Panc1 (cell line): ENCODE results near the gene XRCC6. TPM values are rescaled to one million over a fixed set of nuclear protein-coding genes. Genes with fewer than 3 reads are reported as not detected.

Experiments
- ATAC-seq: fragments of 200-7000 bp; cut with Tn5 transposase; 2 replicates; pipeline ENCODE4 v1.9.1; 2020; ENCODE audit warnings: mild to moderate bottlenecking, moderate library complexity
- BruUV-seq: library from RNA; stranded (reverse); fragments of 400-500 nt; replicated peaks from 2 replicates; lab custom pipeline; 2021; lab: Mats Ljungman, UMichigan
- CTCF ChIA-PET: fragments of 300-600 bp; sonication (Branson Sonifier 250); formaldehyde crosslinking; loops from one replicate; lab custom pipeline; 2022; ENCODE audit warnings: antibody characterized with exemption; lab: Charles Lee
- POLR2A ChIA-PET: fragments of 300-600 bp; sonication (Branson Sonifier 250); formaldehyde crosslinking; loops from one replicate; lab custom pipeline; 2022; ENCODE audit warnings: antibody characterized with exemption; lab: Charles Lee
- DNase-seq: peaks from one replicate; pipeline ENCODE4 v3.0.0-alpha.2; 2010; ENCODE audit warnings: low read depth, low spot score
- H3K27ac ChIP-seq: 2 replicates; pipeline ENCODE4 v1.5.1; 2011; ENCODE audit warnings: mild to moderate bottlenecking, low read length, inconsistent platforms
- H3K27me3 ChIP-seq: fragments of 200-500 bp; sonication (Bioruptor generic); 2 replicates; pipeline ENCODE4 v1.6.0; 2014; ENCODE audit warnings: low read length, inconsistent platforms; ENCODE audit not compliant: control insufficient read depth, insufficient read depth
- H3K36me3 ChIP-seq: fragments of 200-500 bp; sonication (Bioruptor generic); 2 replicates; pipeline ENCODE4 v1.5.1; 2014; ENCODE audit warnings: inconsistent platforms, mild to moderate bottlenecking, low read length, moderate library complexity; ENCODE audit not compliant: control insufficient read depth, insufficient read depth
- H3K4me1 ChIP-seq: 2 replicates; pipeline ENCODE4 v1.5.1; 2011; ENCODE audit warnings: inconsistent platforms, mild to moderate bottlenecking, low read length, moderate library complexity; ENCODE audit not compliant: control insufficient read depth, insufficient read depth
- H3K4me3 ChIP-seq, 2 experiments: 2 replicates each; pipeline ENCODE4 v1.5.1; 2011 to 2012; ENCODE audit warnings: low read depth in 2 of 2, low read length in 2 of 2, mild to moderate bottlenecking in 2 of 2, inconsistent platforms in 1 of 2, moderate library complexity in 1 of 2
- H3K9me3 ChIP-seq: fragments of 200-500 bp; sonication (Bioruptor generic); 2 replicates; pipeline ENCODE4 v1.5.1; 2014; ENCODE audit warnings: low read depth, mild to moderate bottlenecking, inconsistent platforms, low read length, moderate library complexity; ENCODE audit not compliant: control insufficient read depth, insufficient read depth
- POLR2AphosphoS5 ChIP-seq: IDR thresholded peaks from 2 replicates; pipeline ENCODE4 v1.6.1; 2012; ENCODE audit warnings: mild to moderate bottlenecking, low read depth, low read length, moderate library complexity
- SIN3A ChIP-seq: IDR thresholded peaks from 2 replicates; pipeline ENCODE4 v1.6.1; 2012; ENCODE audit warnings: low read depth, mild to moderate bottlenecking, low read length, moderate library complexity, borderline replicate concordance; ENCODE audit not compliant: insufficient read depth
- TCF7L2 ChIP-seq: IDR thresholded peaks from 2 replicates; pipeline ENCODE4 v1.6.1; 2011; ENCODE audit warnings: mild to moderate bottlenecking, low read depth, low read length, inconsistent platforms
- in situ Hi-C: cut with HindIII; loops from 2 replicates; pipeline ENCODE4 v1.10.0; 2016; ENCODE audit warnings: low sequenced_read_pairs, low pct_unique_long_range_greater_than_20kb
- intact Hi-C: fragments of 100-400 bp; cut with micrococcal nuclease; formaldehyde crosslinking; loops from one replicate; pipeline ENCODE4 v1.10.0; 2022; ENCODE audit not compliant: unreplicated experiment
- total RNA-seq: library from RNA; stranded (reverse); gene quantifications from one replicate; pipeline ENCODE4 v1.2.1, GENCODE V29; 2021; ENCODE audit not compliant: unreplicated experiment
- TF ChIP-seq, protein P1 (sequence below), 2 experiments: IDR thresholded peaks; 2 replicates each; pipeline ENCODE4 v1.6.1; 2011 to 2012; ENCODE audit warnings: low read depth in 2 of 2, control low read depth in 1 of 2, low read length in 1 of 2, mild to moderate bottlenecking in 1 of 2, moderate library complexity in 1 of 2; ENCODE audit not compliant: insufficient read depth in 1 of 2
- TF ChIP-seq, protein P2 (sequence below): fragments of 450-650 bp; IDR thresholded peaks from 2 replicates; pipeline ENCODE4 v1.5.1; 2017; ENCODE audit warnings: mild to moderate bottlenecking

XRCC6 gene
- total RNA-seq, 1 experiment from 2014 or later, result 287 TPM

DNA sequence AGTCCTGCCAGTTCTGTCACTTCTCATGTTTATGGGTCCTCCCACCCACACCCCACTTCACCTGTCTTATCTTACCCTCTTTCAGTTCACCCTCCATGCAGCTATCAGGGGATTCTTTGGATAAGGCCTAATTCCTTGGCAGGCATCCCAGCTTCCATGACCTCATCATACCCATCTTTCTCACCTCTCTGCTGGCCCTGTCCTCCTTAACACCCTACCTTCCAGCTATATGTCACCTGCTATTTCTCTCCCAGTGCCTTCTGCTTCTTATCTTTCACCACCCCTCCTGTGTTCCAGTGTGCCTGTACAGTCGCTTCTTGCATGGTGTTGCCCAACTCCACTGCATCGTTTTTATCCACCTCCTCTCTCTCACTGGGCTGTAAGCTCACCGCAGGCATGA is 39.3 kb downstream of the XRCC6 start:
- no peak for ATAC-seq
- CTCF ChIA-PET, result no interaction called here
- in situ Hi-C loops (no loop called here), intact Hi-C loops (no loop called here)
- Histone ChIP-seq H3K36me3 (peaks cover 27% of the 10 kb centered on the region; the same call in 1 of the 2 replicates), H3K9me3 (no peaks in the 10 kb centered on the region), H3K4me3 (no peak overlapping the region), H3K27me3 (no peaks in the 10 kb centered on the region), H3K4me1 (no peaks in the 10 kb centered on the region), H3K27ac (no peak overlapping the region)
- no peak for TF ChIP-seq SIN3A
- no peak for TF ChIP-seq TCF7L2
- DNase-seq, result no peak
- POLR2A ChIA-PET, result interaction anchor here (1.0 kb wide), 1 partner anchor 9 kb away, joined by 5 read pairs; no protein-coding TSS in a partner anchor
- no TSS peak for BruUV-seq

DNA sequence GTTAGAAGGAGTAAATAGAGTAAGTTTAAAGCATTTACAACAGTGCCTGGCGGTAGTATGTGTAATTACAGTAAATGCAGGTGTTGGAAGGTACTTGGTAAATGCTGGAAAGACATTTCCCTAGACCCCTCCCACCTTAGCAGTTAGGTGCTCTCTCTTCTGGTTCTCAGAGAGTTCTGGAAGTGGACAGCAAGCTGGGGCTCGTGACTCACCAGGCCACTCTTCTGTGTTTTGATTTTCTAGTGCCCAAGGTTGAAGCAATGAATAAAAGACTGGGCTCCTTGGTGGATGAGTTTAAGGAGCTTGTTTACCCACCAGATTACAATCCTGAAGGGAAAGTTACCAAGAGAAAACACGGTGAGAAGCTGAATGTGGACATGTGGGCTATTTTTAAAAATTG is 40.0 kb downstream of the XRCC6 start:
- no peak overlapping the region for H3K27ac ChIP-seq
- ChIA-PET POLR2A (no interaction called here), CTCF (no interaction called here)
- TF ChIP-seq, protein P1, sequence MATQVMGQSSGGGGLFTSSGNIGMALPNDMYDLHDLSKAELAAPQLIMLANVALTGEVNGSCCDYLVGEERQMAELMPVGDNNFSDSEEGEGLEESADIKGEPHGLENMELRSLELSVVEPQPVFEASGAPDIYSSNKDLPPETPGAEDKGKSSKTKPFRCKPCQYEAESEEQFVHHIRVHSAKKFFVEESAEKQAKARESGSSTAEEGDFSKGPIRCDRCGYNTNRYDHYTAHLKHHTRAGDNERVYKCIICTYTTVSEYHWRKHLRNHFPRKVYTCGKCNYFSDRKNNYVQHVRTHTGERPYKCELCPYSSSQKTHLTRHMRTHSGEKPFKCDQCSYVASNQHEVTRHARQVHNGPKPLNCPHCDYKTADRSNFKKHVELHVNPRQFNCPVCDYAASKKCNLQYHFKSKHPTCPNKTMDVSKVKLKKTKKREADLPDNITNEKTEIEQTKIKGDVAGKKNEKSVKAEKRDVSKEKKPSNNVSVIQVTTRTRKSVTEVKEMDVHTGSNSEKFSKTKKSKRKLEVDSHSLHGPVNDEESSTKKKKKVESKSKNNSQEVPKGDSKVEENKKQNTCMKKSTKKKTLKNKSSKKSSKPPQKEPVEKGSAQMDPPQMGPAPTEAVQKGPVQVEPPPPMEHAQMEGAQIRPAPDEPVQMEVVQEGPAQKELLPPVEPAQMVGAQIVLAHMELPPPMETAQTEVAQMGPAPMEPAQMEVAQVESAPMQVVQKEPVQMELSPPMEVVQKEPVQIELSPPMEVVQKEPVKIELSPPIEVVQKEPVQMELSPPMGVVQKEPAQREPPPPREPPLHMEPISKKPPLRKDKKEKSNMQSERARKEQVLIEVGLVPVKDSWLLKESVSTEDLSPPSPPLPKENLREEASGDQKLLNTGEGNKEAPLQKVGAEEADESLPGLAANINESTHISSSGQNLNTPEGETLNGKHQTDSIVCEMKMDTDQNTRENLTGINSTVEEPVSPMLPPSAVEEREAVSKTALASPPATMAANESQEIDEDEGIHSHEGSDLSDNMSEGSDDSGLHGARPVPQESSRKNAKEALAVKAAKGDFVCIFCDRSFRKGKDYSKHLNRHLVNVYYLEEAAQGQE (IDR thresholded peaks at IDR 0.05; ENCODE audit: insufficient read depth in 1 of 2, low read depth in 2 of 2, low read length in 1 of 2), result no peak
- TF ChIP-seq TCF7L2 (no peak), SIN3A (no peak), POLR2AphosphoS5 (no peak)
- TF ChIP-seq, protein P2, sequence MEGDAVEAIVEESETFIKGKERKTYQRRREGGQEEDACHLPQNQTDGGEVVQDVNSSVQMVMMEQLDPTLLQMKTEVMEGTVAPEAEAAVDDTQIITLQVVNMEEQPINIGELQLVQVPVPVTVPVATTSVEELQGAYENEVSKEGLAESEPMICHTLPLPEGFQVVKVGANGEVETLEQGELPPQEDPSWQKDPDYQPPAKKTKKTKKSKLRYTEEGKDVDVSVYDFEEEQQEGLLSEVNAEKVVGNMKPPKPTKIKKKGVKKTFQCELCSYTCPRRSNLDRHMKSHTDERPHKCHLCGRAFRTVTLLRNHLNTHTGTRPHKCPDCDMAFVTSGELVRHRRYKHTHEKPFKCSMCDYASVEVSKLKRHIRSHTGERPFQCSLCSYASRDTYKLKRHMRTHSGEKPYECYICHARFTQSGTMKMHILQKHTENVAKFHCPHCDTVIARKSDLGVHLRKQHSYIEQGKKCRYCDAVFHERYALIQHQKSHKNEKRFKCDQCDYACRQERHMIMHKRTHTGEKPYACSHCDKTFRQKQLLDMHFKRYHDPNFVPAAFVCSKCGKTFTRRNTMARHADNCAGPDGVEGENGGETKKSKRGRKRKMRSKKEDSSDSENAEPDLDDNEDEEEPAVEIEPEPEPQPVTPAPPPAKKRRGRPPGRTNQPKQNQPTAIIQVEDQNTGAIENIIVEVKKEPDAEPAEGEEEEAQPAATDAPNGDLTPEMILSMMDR, result no peak
- no peaks in the 10 kb centered on the region for H3K9me3 ChIP-seq
- H3K36me3 ChIP-seq, result peaks cover 27% of the 10 kb centered on the region; the same call in 1 of the 2 replicates
- no peak for ATAC-seq
- H3K4me1 ChIP-seq, result no peaks in the 10 kb centered on the region
- no TSS peak for BruUV-seq
- in situ Hi-C loops (no loop called here), intact Hi-C loops (no loop called here)
- no peak for DNase-seq
- H3K27me3 ChIP-seq, result no peaks in the 10 kb centered on the region
- no peak overlapping the region for H3K4me3 ChIP-seq

- intact Hi-C loops, result no loop called here
- CTCF ChIA-PET, result no interaction called here
Measured at GRCh38 chr22:41661713-41662112, 40.6 kb downstream of the XRCC6 start.

More at GRCh38 chr22:41661713-41662112, 40.6 kb downstream of the XRCC6 start:
- no peak overlapping the region for H3K4me3 ChIP-seq
- H3K36me3 ChIP-seq, result peaks cover 23% of the 10 kb centered on the region; the same call in 1 of the 2 replicates
- H3K4me1 ChIP-seq, result no peaks in the 10 kb centered on the region; the same call in 1 of the 2 replicates
- POLR2A ChIA-PET, result no interaction called here
- BruUV-seq, result TSS peak; percentile 56
- DNase-seq (no peak), ATAC-seq (no peak)
- in situ Hi-C loops, result no loop called here
- H3K27me3 ChIP-seq, result no peaks in the 10 kb centered on the region
- TF ChIP-seq, protein P1 (IDR thresholded peaks at IDR 0.05; ENCODE audit: insufficient read depth in 1 of 2, low read depth in 2 of 2, low read length in 1 of 2), result no peak
- TF ChIP-seq SIN3A (no peak), POLR2AphosphoS5 (no peak), TCF7L2 (no peak)
- TF ChIP-seq, protein P2, result no peak
- H3K9me3 ChIP-seq, result no peaks in the 10 kb centered on the region
- no peak overlapping the region for H3K27ac ChIP-seq
